Glutamatergic neuron (in vitro differentiated cells): ENCODE measurements around the gene XIAP. TPM values are rescaled to one million over a fixed set of nuclear protein-coding genes. Genes with fewer than 3 reads are reported as not detected.

ENCODE experiments used
- DNase-seq: peaks from one replicate; pipeline ENCODE4 v3.0.0; 2022
- H3K27ac Mint-ChIP-seq: one replicate; pipeline ENCODE4 v1.8.0; 2020; ENCODE audit warnings: mild to moderate bottlenecking, mixed read lengths, inconsistent platforms; ENCODE audit not compliant: unreplicated experiment
- H3K27me3 Mint-ChIP-seq: one replicate; pipeline ENCODE4 v1.8.0; 2020; ENCODE audit warnings: mild to moderate bottlenecking, moderate library complexity, mixed read lengths, inconsistent platforms; ENCODE audit not compliant: unreplicated experiment
- H3K36me3 Mint-ChIP-seq: one replicate; pipeline ENCODE4 v1.8.0; 2020; ENCODE audit warnings: mild to moderate bottlenecking, mixed read lengths, inconsistent platforms; ENCODE audit not compliant: unreplicated experiment
- H3K4me1 Mint-ChIP-seq: one replicate; pipeline ENCODE4 v1.8.0; 2020; ENCODE audit warnings: mild to moderate bottlenecking, low read depth, mixed read lengths, inconsistent platforms; ENCODE audit not compliant: unreplicated experiment
- H3K4me3 Mint-ChIP-seq: one replicate; pipeline ENCODE4 v1.8.0; 2020; ENCODE audit warnings: mild to moderate bottlenecking, mixed read lengths, inconsistent platforms; ENCODE audit not compliant: unreplicated experiment
- H3K9me3 Mint-ChIP-seq: one replicate; pipeline ENCODE4 v1.8.0; 2020; ENCODE audit warnings: mild to moderate bottlenecking, moderate library complexity, mixed read lengths, inconsistent platforms; ENCODE audit not compliant: unreplicated experiment
- CTCF ChIP-seq: fragments of 200-600 bp; sonication (generic); IDR thresholded peaks from one replicate; pipeline ENCODE4 v1.5.0; 2021; ENCODE audit not compliant: partially characterized antibody, unreplicated experiment
- total RNA-seq: library from RNA; stranded (reverse); fragmentation: NEBNext Ultra II Directional; extraction: Animal tissue kit (Norgen Biotek cat#: 25700); gene quantifications from one replicate; pipeline ENCODE4 v1.2.1, GENCODE V29; 2021; ENCODE audit not compliant: unreplicated experiment

The XIAP gene
- total RNA-seq, 1 donor from 2014 or later = 37.1 TPM

GRCh38 chrX:123959281-123960063, 99.6 kb downstream of the XIAP start:
- no peak for TF ChIP-seq CTCF
- Mint-ChIP-seq H3K27me3 (peaks cover 8% of the 10 kb centered on the region), H3K4me1 (peaks cover 6% of the 10 kb centered on the region), H3K4me3 (peak overlapping the region; percentile 94), H3K27ac (peak overlapping the region; percentile 64), H3K9me3 (peaks cover 6% of the 10 kb centered on the region), H3K36me3 (no peaks in the 10 kb centered on the region)
- no peak for DNase-seq

- Mint-ChIP-seq H3K27ac (peak overlapping the region; percentile 95), H3K4me3 (peak overlapping the region; percentile 90), H3K27me3 (peaks cover 8% of the 10 kb centered on the region), H3K9me3 (peaks cover 6% of the 10 kb centered on the region), H3K36me3 (no peaks in the 10 kb centered on the region), H3K4me1 (peaks cover 9% of the 10 kb centered on the region)
- DNase-seq = no peak
- TF ChIP-seq CTCF = no peak
Observed at GRCh38 chrX:123960956-123961267, 101.1 kb downstream of the XIAP start.

- DNase-seq = peak; percentile 69
- peak within 1 kb of the TSS; percentile 95 for H3K4me3 Mint-ChIP-seq
- H3K27me3 Mint-ChIP-seq = peaks cover 8% of the 10 kb centered on the region
- peaks cover 6% of the 10 kb centered on the region for H3K9me3 Mint-ChIP-seq
- peaks cover 9% of the 10 kb centered on the region for H3K4me1 Mint-ChIP-seq
- no peak for TF ChIP-seq CTCF
- peak within 1 kb of the TSS; percentile 97 for H3K27ac Mint-ChIP-seq
- no peaks in the 10 kb centered on the region for H3K36me3 Mint-ChIP-seq
Observed at GRCh38 chrX:123961268-123962005, 101.6 kb downstream of the XIAP start, which contains the start of gene STAG2. STAG2 (plus strand) TSS chrX:123961706; CDS start chrX:124022628, 60,922 bp downstream.

GRCh38 chrX:123962006-123962467, 102.2 kb downstream of the XIAP start:
- DNase-seq = no peak
- Mint-ChIP-seq H3K27me3 (peaks cover 8% of the 10 kb centered on the region), H3K9me3 (peaks cover 6% of the 10 kb centered on the region), H3K4me3 (peak overlapping the region; percentile 95), H3K36me3 (no peaks in the 10 kb centered on the region), H3K27ac (peak overlapping the region; percentile 97), H3K4me1 (peaks cover 9% of the 10 kb centered on the region)
- no peak for TF ChIP-seq CTCF

- Mint-ChIP-seq H3K4me1 (peaks cover 9% of the 10 kb centered on the region), H3K27me3 (peaks cover 8% of the 10 kb centered on the region), H3K9me3 (peaks cover 6% of the 10 kb centered on the region), H3K27ac (peak overlapping the region; percentile 97), H3K36me3 (no peaks in the 10 kb centered on the region), H3K4me3 (peak overlapping the region; percentile 95)
- peak; percentile 76 for DNase-seq
- TF ChIP-seq CTCF = no peak
Observed at GRCh38 chrX:123962794-123963373, 103.0 kb downstream of the XIAP start.
